OCI-M1 (cell line): Measurements from ENCODE around the gene DNAJB6.

Experiments used
- DNase-seq: peaks from one replicate; lab custom pipeline; 2025; lab: John Stamatoyannopoulos, UW

DNAJB6 gene

DNA sequence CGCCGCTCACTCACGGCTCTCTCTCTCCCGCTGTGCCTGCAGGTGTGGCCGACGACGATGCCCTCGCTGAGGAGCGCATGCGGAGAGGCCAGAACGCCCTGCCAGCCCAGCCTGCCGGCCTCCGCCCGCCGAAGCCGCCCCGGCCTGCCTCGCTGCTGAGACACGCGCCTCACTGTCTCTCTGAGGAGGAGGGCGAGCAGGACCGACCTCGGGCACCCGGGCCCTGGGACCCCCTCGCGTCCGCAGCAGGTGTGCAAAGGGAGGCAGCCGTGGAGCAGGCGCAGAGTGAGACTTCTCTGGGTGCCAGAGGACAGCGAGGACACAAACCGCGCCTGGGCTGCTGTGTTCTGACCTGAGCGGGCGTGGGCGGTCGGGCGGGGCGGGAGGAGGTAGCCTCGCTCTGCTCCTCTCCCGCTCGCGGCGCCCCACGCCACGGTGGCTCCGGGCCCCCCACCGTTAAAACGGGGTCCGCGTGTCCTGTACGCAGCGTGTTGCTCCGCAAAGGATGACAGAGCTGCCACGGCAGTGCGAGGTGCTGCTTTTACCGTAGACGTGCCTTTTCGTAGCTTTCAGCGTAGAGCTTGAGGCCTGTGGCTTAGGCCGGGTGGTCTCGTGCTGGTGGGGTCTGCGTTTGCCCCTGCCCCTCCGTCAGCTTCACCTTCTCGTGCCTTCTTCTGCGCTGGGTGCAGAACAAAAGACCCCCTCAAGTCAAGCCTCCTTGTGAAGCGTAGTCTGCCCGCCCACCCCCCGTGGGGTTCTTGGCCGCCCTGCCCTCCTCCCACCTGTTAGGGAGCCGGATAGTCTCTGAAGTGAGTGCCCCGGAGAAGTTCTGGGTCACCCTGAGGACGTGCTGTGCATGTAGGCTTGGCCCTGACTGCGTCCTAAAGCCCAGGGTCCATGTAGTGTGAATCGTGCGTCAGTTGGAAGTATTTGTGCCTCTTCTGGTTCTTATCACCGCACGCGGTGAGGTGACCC, 73.2 kb downstream of the DNAJB6 start:
- DNase-seq, result no peak

GRCh38 chr7:157410831-157411556, 74.2 kb downstream of the DNAJB6 start:
- no peak for DNase-seq

GRCh38 chr7:157411580-157411979, 74.8 kb downstream of the DNAJB6 start:
- DNase-seq, result no peak

DNA sequence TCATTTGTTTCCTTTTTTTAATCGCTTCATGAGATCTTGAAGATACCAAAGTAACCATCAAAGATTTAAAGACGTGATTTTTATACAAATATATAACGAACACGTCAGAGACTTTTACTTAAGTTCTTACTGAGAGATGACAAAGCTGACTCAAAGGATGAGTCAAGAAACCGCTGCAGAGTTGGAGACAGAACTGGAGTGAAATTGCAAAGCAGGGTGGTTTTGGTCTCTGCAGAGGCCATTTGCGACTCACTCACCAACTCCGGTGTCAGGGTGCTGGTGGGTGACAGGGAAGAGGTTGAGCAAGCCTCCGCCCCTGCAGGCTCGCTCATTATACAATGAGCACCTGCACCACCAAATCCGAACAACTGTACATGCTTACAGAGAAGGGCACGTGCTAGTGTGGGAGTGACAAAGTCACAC, 75.2 kb downstream of the DNAJB6 start:
- DNase-seq, result no peak

DNA sequence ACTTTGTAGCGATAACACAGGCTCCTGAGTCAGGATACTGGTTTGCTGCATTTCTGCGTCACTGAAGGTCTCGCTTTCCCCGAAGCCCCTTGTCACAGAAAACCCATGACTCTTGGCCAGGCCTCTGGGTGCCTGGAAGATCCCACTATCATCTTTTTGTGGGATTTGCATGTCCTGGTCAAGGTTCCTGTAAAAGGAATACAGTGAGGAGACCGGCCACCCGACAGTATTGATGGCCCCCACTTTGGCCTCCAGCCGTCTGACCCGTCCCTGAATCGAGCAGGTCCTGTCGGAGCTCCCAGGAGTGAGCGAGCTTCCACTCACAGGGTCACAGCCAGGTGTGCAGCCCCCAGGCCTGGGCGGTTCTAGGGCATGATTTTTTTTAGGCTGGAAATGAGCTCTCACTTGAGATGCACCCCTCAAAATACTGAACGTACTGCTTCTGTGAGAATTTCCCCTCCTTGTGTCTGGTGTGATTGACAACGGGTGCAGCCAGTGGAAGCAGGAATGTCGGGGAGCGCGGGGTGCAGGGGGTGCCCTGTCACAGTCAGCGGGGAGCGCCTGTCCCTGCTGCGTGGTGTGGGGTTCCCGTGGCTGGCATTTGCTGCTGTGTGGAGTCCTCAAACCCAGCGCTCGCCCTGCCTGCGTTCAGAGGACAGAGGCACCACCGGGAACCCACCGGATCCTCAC, 75.8 kb downstream of the DNAJB6 start:
- no peak for DNase-seq

GRCh38 chr7:157413881-157414701, 77.3 kb downstream of the DNAJB6 start:
- no peak for DNase-seq

GRCh38 chr7:157414702-157415096, 77.9 kb downstream of the DNAJB6 start:
- DNase-seq, result no peak

- DNase-seq, result no peak
Observed at GRCh38 chr7:157415486-157415885, 78.7 kb downstream of the DNAJB6 start.

DNA sequence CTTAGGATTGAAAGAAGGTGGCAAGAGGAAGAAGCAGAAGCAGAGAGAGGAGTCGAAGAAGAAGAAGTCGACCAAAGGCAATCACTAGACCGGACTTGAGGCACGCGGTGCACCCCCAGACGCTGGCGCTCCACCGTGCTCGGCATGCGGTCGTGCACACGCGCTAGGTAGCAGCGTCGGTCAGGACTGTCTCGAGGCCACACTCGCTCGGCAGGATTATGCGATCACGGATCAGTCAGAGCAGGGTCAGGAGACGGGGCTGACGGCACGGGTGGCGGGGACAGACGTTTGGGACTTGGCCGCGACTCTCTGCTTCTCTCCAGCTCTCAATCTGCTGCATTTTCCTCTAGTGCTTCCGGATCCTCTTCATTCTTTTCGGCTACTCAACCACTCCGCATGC, 79.2 kb downstream of the DNAJB6 start:
- DNase-seq, result no peak

GRCh38 chr7:157418204-157419034, 81.6 kb downstream of the DNAJB6 start:
- DNase-seq, result no peak

- no peak for DNase-seq
Observed at GRCh38 chr7:157419035-157419293, 82.2 kb downstream of the DNAJB6 start.

DNA sequence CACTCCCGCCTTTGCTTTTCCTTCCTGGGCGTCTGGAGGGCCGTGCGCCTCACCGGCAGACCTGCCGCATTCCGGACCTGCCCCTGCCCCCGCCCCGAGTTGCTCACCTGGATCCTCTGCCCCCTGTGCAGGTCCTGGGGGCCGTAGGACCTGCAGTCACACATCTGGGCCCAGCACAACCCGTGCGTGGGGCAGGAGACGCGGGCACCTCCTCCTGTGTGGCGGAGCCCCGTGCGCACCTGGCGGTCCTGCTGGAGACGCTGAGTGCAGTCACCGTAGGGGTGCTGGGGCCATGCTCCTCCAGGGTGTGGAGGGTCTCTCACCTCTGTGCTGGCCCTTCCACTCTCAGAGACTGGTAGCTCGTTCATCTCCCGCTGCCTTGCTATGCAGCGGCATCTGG, 85.5 kb downstream of the DNAJB6 start:
- no peak for DNase-seq

- no peak for DNase-seq
Observed at GRCh38 chr7:157423348-157423747, 86.5 kb downstream of the DNAJB6 start.

DNA sequence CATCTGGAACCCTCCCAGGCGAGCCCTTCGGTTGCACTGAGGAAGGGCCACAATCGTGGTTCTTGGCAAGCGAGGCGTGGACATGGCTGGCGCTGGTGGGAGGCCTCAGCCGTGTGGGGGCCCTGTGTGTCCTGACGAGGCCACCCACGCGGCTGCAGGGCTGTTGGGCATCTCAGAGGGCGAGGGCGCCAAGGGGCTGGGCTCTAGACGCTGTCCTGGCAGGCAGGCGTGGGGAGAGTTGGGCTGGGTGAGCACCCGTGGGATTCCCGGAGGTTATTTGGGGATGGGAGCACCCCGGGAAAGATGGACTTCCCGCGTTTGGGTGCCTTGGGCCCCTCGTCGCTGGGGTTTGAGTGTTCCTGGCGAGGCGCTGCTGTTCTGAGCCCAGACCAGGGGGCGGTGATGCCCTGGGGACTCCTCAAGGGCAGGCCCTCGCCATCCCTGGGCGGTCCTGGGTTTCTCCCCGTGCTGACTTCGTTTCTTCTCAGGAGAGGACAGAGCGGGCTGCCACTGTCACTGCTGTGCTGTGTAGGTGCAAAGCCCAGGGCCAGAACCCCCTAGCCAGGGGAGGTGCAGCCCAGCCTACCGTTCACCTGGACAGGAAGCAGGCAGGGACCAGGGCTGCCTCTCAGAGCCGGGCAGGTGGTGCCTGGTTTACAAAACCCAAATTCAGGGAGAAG, 87.2 kb downstream of the DNAJB6 start:
- DNase-seq, result no peak

GRCh38 chr7:157425137-157425731, 88.4 kb downstream of the DNAJB6 start:
- DNase-seq, result no peak

- DNase-seq, result no peak
Observed at GRCh38 chr7:157425761-157426160, 89.0 kb downstream of the DNAJB6 start.

GRCh38 chr7:157426463-157427301, 89.9 kb downstream of the DNAJB6 start:
- DNase-seq, result no peak

GRCh38 chr7:157427811-157428553, 91.2 kb downstream of the DNAJB6 start:
- DNase-seq, result no peak
